OCI-LY3 (cell line): ENCODE data around the gene SLC5A11.

Experiments used
- CTCF ChIP-seq: fragments of 200-600, 300-600 bp; sonication (generic); IDR thresholded peaks from 2 replicates; pipeline ENCODE4 v1.5.1; 2014; ENCODE audit warnings: antibody characterized with exemption, low read length, low read depth
- EZH2phosphoT487 ChIP-seq: fragments of 200-600 bp; shearing (Covaris generic); IDR thresholded peaks from 2 replicates; pipeline ENCODE4 v1.6.1; 2018; ENCODE audit warnings: antibody characterized with exemption, mixed run types, low read depth

DNA sequence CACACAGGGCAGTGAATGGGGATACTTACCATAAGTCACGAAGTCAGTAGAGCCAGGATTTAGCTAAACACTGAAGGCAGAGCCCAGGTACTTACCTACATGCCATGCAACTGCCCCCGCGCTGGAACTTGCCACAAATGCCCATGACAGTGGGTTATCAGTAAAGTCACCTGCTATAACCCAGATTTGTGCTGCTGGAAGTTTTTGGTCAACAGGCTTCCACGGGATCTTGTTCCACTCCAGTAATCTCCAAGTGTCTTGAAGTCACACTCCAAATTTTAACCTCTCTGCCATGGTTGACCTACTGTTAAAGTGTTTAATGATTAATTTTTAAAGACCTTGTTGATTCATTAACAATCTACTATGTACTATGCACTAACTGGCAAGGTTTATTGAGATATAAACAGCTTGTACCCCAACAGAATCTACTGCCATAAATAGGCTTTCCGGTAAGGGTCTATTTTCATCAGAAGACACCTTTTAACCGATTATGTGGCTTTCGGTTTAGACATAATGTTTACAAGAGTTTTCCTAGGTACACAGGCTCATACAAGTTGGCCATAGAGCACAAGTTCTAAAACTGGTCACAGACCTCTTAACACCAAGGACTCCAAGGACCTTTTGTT is 6.3 kb upstream of the SLC5A11 start:
- TF ChIP-seq CTCF (no peak), EZH2phosphoT487 (no peak)
